Type B pancreatic cell (in vitro differentiated cells): ENCODE measurements around the gene DCBLD1. TPM values are rescaled to one million over a fixed set of nuclear protein-coding genes. Genes with fewer than 3 reads are reported as not detected.

Experiments
- DNase-seq: peaks from one replicate; pipeline ENCODE4 v3.0.0; 2021; ENCODE audit warnings: mixed read lengths; ENCODE audit not compliant: unreplicated experiment; ENCODE audit errors: extremely low spot score
- H3K27ac Mint-ChIP-seq: 2 replicates; pipeline ENCODE4 v1.8.0; 2021; ENCODE audit warnings: mild to moderate bottlenecking, mixed read lengths
- H3K27me3 Mint-ChIP-seq: 2 replicates; pipeline ENCODE4 v1.8.0; 2021; ENCODE audit warnings: mixed read lengths
- H3K36me3 Mint-ChIP-seq: 2 replicates; pipeline ENCODE4 v1.8.0; 2021; ENCODE audit warnings: mixed read lengths
- H3K4me1 Mint-ChIP-seq: one replicate; pipeline ENCODE4 v1.8.0; 2021; ENCODE audit warnings: mixed read lengths; ENCODE audit not compliant: unreplicated experiment
- H3K4me3 Mint-ChIP-seq: 2 replicates; pipeline ENCODE4 v1.8.0; 2021; ENCODE audit warnings: mild to moderate bottlenecking, mixed read lengths
- H3K9me3 Mint-ChIP-seq: 2 replicates; pipeline ENCODE4 v1.8.0; 2021; ENCODE audit warnings: mixed read lengths
- total RNA-seq: library from RNA; stranded (reverse); gene quantifications from 2 replicates; pipeline ENCODE4 v1.2.1, GENCODE V29; 2021; ENCODE audit warnings: low replicate concordance
- TF ChIP-seq, protein P1 (sequence below): fragments of 200-600 bp; sonication (generic); conservative IDR thresholded peaks from 2 replicates; pipeline ENCODE4 v1.5.0; 2021; ENCODE audit warnings: antibody characterized with exemption, mild to moderate bottlenecking

The DCBLD1 gene
- total RNA-seq, 1 donor from 2014 or later = 9.0 TPM

DNA sequence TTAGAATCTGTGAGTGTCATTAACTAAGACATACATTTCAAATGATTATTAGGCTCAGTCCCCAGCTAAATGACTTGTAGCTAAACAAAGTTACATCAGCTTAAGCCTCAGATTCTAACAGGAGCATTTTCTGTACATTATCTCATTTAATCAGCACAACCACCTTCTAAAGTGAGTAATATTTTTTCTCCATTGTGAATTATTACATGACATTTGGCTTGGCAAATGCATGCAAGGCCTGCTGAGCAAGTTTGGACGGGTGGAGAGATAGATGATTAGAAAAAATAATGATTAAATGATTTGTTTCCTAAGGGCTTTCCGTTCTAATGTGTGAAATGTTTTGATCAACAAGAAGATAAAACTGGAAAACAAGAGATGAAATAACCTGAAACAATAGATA is 20.7 kb downstream of the DCBLD1 start:
- Mint-ChIP-seq H3K27me3 (no peaks in the 10 kb centered on the region), H3K27ac (no peak overlapping the region), H3K9me3 (no peaks in the 10 kb centered on the region), H3K36me3 (no peaks in the 10 kb centered on the region), H3K4me1 (peaks cover 2% of the 10 kb centered on the region), H3K4me3 (no peak overlapping the region)
- TF ChIP-seq, protein P1, sequence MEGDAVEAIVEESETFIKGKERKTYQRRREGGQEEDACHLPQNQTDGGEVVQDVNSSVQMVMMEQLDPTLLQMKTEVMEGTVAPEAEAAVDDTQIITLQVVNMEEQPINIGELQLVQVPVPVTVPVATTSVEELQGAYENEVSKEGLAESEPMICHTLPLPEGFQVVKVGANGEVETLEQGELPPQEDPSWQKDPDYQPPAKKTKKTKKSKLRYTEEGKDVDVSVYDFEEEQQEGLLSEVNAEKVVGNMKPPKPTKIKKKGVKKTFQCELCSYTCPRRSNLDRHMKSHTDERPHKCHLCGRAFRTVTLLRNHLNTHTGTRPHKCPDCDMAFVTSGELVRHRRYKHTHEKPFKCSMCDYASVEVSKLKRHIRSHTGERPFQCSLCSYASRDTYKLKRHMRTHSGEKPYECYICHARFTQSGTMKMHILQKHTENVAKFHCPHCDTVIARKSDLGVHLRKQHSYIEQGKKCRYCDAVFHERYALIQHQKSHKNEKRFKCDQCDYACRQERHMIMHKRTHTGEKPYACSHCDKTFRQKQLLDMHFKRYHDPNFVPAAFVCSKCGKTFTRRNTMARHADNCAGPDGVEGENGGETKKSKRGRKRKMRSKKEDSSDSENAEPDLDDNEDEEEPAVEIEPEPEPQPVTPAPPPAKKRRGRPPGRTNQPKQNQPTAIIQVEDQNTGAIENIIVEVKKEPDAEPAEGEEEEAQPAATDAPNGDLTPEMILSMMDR = no peak
- no peak for DNase-seq

DNA sequence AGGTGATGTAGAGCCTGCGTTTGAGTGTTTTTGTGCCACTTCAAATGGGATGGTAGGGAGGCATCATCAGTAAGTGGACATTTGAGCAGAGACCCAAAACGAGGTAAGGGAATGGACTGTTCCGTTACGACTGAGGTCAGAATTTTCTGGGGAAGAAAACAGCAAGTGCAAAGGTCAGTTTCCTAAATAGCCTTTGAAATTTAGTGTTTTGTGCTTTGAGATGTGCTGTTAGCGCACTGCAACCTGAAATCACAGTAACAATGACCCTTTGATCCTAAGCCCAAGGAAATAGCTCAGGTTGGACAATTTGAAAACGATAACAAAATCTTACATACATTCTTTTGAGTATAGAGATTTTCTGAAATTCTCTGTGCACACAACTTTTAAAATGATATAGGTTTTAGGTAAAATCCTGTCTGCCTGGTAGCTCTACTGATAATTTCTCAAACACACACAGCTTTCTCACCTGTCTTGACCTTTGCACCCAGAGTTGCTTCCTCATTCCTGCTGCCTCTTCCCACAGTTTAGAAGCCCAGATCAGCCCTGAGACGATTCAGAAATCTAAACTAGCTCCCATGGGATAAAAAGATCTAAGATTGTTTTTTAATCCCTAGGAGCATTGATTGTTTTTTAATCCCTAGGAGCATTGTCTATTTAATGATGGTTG is 22.1 kb downstream of the DCBLD1 start:
- Mint-ChIP-seq H3K36me3 (no peaks in the 10 kb centered on the region), H3K27me3 (no peaks in the 10 kb centered on the region), H3K4me3 (no peak overlapping the region), H3K27ac (no peak overlapping the region), H3K4me1 (no peaks in the 10 kb centered on the region), H3K9me3 (no peaks in the 10 kb centered on the region)
- TF ChIP-seq, protein P1 = no peak
- no peak for DNase-seq

DNA sequence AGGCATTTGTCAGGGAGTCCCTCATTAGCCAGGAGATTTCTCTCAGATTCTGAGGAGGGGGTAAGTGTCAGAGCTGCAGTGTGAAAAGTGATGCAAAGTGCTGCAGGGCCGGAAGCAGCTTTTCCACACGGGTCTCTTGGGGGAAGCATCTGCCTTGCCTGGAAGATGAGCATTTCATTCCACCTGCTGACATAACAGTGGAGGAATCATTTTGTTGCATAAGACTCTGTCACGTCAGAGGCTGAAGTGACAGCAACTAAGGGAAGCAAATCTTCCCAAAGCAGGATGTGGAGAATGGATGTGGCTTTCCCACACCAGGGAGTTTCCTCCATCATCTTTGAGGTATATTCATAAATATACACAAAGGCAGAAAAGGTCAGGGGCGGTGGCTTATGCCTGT is 22.8 kb downstream of the DCBLD1 start:
- no peaks in the 10 kb centered on the region for H3K4me1 Mint-ChIP-seq
- H3K27ac Mint-ChIP-seq = no peak overlapping the region
- no peak for DNase-seq
- peaks cover 3% of the 10 kb centered on the region for H3K27me3 Mint-ChIP-seq
- H3K9me3 Mint-ChIP-seq = no peaks in the 10 kb centered on the region
- TF ChIP-seq, protein P1 = no peak
- no peak overlapping the region for H3K4me3 Mint-ChIP-seq
- no peaks in the 10 kb centered on the region for H3K36me3 Mint-ChIP-seq

DNA sequence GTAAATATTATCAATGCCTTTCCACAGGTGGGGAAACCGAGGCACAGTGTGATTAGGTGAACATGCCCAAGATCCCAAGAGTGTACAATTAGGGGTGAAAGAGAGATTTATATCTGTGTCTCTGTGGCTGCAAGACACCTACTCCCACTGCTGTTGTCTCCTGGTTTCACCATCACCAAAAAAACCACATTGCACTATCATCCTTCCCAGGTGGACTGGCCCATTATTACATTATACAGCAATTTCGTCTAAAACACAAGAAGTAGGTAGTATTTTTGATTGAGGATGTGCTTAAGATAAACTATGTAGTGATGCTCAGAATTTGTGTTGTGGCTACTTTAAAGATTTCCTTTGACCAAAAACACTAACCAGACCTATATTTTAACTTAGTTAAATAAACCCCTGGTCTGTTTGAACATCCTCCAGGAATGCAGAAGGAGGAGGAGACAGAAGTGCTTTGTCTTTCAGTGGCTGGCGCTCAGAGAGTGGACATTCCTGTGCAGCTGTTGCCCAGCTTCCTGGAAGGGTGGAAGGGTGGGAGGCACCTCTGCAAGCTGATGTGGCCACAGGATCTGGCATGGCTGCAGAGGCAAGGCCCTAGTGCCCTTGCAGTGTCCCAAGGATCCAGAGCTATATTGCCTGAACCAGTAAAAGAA is 23.8 kb downstream of the DCBLD1 start:
- H3K27ac Mint-ChIP-seq = no peak overlapping the region
- no peaks in the 10 kb centered on the region for H3K9me3 Mint-ChIP-seq
- no peak overlapping the region for H3K4me3 Mint-ChIP-seq
- H3K27me3 Mint-ChIP-seq = peaks cover 3% of the 10 kb centered on the region
- H3K4me1 Mint-ChIP-seq = peaks cover 4% of the 10 kb centered on the region
- TF ChIP-seq, protein P1 = no peak
- no peak for DNase-seq
- H3K36me3 Mint-ChIP-seq = peaks cover 3% of the 10 kb centered on the region

DNA sequence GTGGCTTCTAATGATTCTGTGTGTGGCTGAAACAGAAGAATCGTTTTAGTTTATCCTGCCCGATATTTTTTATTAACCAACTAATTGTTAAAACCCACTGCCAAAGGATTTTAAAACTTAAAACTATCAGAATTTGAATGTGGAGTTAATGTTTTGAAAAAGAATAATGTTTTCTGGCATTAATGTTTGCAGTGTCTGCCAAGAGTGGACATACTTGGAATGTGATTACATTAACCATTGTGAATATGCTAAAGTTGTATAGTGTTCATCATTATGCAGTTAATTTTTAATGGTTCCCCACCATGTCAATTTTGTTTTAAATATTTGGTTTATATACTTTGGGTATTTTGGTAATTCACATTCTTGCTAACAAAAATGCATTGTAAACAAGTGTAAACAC is 24.4 kb downstream of the DCBLD1 start:
- H3K4me3 Mint-ChIP-seq = no peak overlapping the region
- peaks cover 3% of the 10 kb centered on the region for H3K27me3 Mint-ChIP-seq
- peaks cover 4% of the 10 kb centered on the region for H3K36me3 Mint-ChIP-seq
- TF ChIP-seq, protein P1 = no peak
- no peak for DNase-seq
- H3K9me3 Mint-ChIP-seq = no peaks in the 10 kb centered on the region
- H3K27ac Mint-ChIP-seq = no peak overlapping the region
- peaks cover 9% of the 10 kb centered on the region for H3K4me1 Mint-ChIP-seq
